Neuronal stem cell (in vitro differentiated cells): Measurements from ENCODE around the gene ARL5C.

Experiments
- DNase-seq: peaks from one replicate; pipeline ENCODE4 v3.0.0-alpha.2; 2013; ENCODE audit warnings: low spot score
- H2AFZ ChIP-seq: one replicate; pipeline ENCODE4 v1.6.1; 2013; ENCODE audit warnings: mild to moderate bottlenecking, low read length, inconsistent platforms
- H2AK5ac ChIP-seq: 2 replicates; pipeline ENCODE4 v1.6.1; 2013; ENCODE audit warnings: low read depth, mild to moderate bottlenecking, inconsistent platforms, low read length, moderate library complexity, mixed read lengths
- H2BK120ac ChIP-seq: 2 replicates; pipeline ENCODE4 v1.6.1; 2013; ENCODE audit warnings: low read depth, mild to moderate bottlenecking, inconsistent platforms, low read length, moderate library complexity, mixed read lengths
- H2BK12ac ChIP-seq: one replicate; pipeline ENCODE4 v1.6.1; 2013; ENCODE audit warnings: low read length, inconsistent platforms
- H2BK15ac ChIP-seq: 2 replicates; pipeline ENCODE4 v1.6.1; 2013; ENCODE audit warnings: mild to moderate bottlenecking, low read length, inconsistent platforms, mixed read lengths
- H2BK5ac ChIP-seq: one replicate; pipeline ENCODE4 v1.6.1; 2013; ENCODE audit warnings: inconsistent platforms, mild to moderate bottlenecking, low read length, moderate library complexity
- H3K14ac ChIP-seq: one replicate; pipeline ENCODE4 v1.6.1; 2013; ENCODE audit warnings: low read length, inconsistent platforms
- H3K18ac ChIP-seq: 2 replicates; pipeline ENCODE4 v1.6.1; 2013; ENCODE audit warnings: low read length, inconsistent platforms
- H3K23ac ChIP-seq: 2 replicates; pipeline ENCODE4 v1.6.1; 2013; ENCODE audit warnings: low read depth, mild to moderate bottlenecking, mixed read lengths, low read length, inconsistent platforms; ENCODE audit not compliant: poor library complexity
- H3K27ac ChIP-seq: replicated peaks from 3 replicates; pipeline ENCODE4 v1.5.1; 2013; ENCODE audit warnings: low read length, inconsistent platforms
- H3K27me3 ChIP-seq, 3 experiments: 2 replicates each; pipeline ENCODE4 v1.6.1; 2013; ENCODE audit warnings: low read length in 3 of 3, mild to moderate bottlenecking in 2 of 3, inconsistent platforms in 1 of 3, low read depth in 1 of 3, mixed read lengths in 1 of 3, moderate library complexity in 1 of 3; ENCODE audit not compliant: control insufficient read depth in 3 of 3, insufficient read depth in 3 of 3
- H3K36me3 ChIP-seq, 2 donors: replicated peaks in 1 of 2; 2 replicates each; pipeline ENCODE4 v1.6.1; 2013; ENCODE audit warnings: low read length in 2 of 2; ENCODE audit not compliant: control insufficient read depth in 2 of 2, insufficient read depth in 2 of 2
- H3K4ac ChIP-seq: 2 replicates; pipeline ENCODE4 v1.6.1; 2013; ENCODE audit warnings: inconsistent platforms, mild to moderate bottlenecking, low read length, moderate library complexity
- H3K4me1 ChIP-seq, 2 donors: 1 replicate in 1 of 2; 2 replicates in 1 of 2; pipeline ENCODE4 v1.6.1; 2013; ENCODE audit warnings: low read length in 2 of 2, low read depth in 1 of 2; ENCODE audit not compliant: control insufficient read depth in 2 of 2, insufficient read depth in 1 of 2
- H3K4me2 ChIP-seq: one replicate; pipeline ENCODE4 v1.6.1; 2013; ENCODE audit warnings: mild to moderate bottlenecking, low read length, inconsistent platforms; ENCODE audit not compliant: insufficient read depth, poor library complexity, severe bottlenecking
- H3K4me3 ChIP-seq, 2 donors: 2 replicates each; pipeline ENCODE4 v1.5.1; 2013; ENCODE audit warnings: low read length in 2 of 2, mild to moderate bottlenecking in 2 of 2, inconsistent platforms in 1 of 2, moderate library complexity in 1 of 2
- H3K79me1 ChIP-seq: one replicate; pipeline ENCODE4 v1.6.1; 2013; ENCODE audit warnings: low read depth, mild to moderate bottlenecking, inconsistent platforms, low read length, moderate library complexity
- H3K9ac ChIP-seq: one replicate; pipeline ENCODE4 v1.6.1; 2013; ENCODE audit warnings: mild to moderate bottlenecking, low read depth, low read length, inconsistent platforms; ENCODE audit not compliant: poor library complexity
- H3K9me3 ChIP-seq, 2 donors: replicated peaks in 1 of 2; 2 replicates each; pipeline versions ENCODE3 to v1.6.1; 2013; ENCODE audit warnings: low read length in 2 of 2, mild to moderate bottlenecking in 2 of 2, inconsistent platforms in 1 of 2, low read depth in 1 of 2, mixed read lengths in 1 of 2, moderate library complexity in 1 of 2; ENCODE audit not compliant: control insufficient read depth in 2 of 2, insufficient read depth in 1 of 2
- H4K8ac ChIP-seq: one replicate; pipeline ENCODE4 v1.6.1; 2013; ENCODE audit warnings: low read depth, mild to moderate bottlenecking, inconsistent platforms, low read length, moderate library complexity
- H4K91ac ChIP-seq: one replicate; pipeline ENCODE4 v1.6.1; 2013; ENCODE audit warnings: low read length, low read depth, mild to moderate bottlenecking, inconsistent platforms; ENCODE audit not compliant: poor library complexity
- WGBS, 2 donors: extraction: QIAGEN DNeasy Blood & Tissue Kit; methylation state at CpG; one replicate each; pipeline ENCODE4 v1.1.7; 2013; ENCODE audit warnings: missing lambda C conversion rate in 2 of 2, mixed read lengths in 1 of 2; ENCODE audit not compliant: insufficient read length in 2 of 2, insufficient replicate concordance in 1 of 2; ENCODE audit errors: extremely low coverage in 2 of 2; 5-methylcytosine and 5-hydroxymethylcytosine counted together

The ARL5C gene

DNA sequence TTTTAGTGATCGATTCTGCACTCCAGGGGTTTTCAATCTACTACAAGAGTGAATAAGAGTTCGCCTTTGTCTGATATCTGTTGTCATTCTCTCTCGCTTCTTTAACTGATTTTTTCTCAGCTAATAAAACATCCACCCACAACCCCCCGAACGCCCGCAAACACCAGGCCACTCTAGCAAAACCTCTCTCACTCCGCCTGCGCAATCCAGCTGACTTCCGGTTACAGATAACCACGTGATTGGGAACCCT, 33.8 kb upstream of the ARL5C start:
- DNase-seq = no peak
- H3K14ac ChIP-seq = no peak overlapping the region
- H3K4me2 ChIP-seq = peak overlapping the region; percentile 51
- no CpG with 5 or more reads among the region's 10 CpGs for whole genome bisulfite sequencing, 2 donors
- no peak overlapping the region for H2BK15ac ChIP-seq
- no peak overlapping the region for H2BK12ac ChIP-seq
- H2AFZ ChIP-seq = peak overlapping the region; percentile 85
- H3K9me3 ChIP-seq = no peaks in the 10 kb centered on the region
- H3K4me3 ChIP-seq = peak overlapping the region; percentile 63 to 86
- H2BK120ac ChIP-seq = no peak overlapping the region
- no peak overlapping the region for H4K8ac ChIP-seq
- H3K4me1 ChIP-seq = peaks cover 15 to 21% of the 10 kb centered on the region in 2 donors
- no peak overlapping the region for H2BK5ac ChIP-seq
- peaks cover 27 to 39% of the 10 kb centered on the region in 2 donors for H3K36me3 ChIP-seq
- H3K27me3 ChIP-seq = no peaks in the 10 kb centered on the region
- no peak overlapping the region for H3K9ac ChIP-seq
- no peak overlapping the region for H2AK5ac ChIP-seq
- no peak overlapping the region for H4K91ac ChIP-seq
- H3K27ac ChIP-seq = peak overlapping the region; percentile 28
- H3K23ac ChIP-seq = no peak overlapping the region
- no peak overlapping the region for H3K18ac ChIP-seq
- no peak overlapping the region for H3K4ac ChIP-seq
- peaks cover 12% of the 10 kb centered on the region for H3K79me1 ChIP-seq

GRCh38 chr17:39198186-39198566, 32.2 kb upstream of the ARL5C start:
- Histone ChIP-seq H3K4ac (no peak overlapping the region), H3K4me3 (peak overlapping the region in 1 of 2 donors; percentile 77), H3K4me2 (peak overlapping the region; percentile 63), H2BK5ac (no peak overlapping the region), H4K8ac (no peak overlapping the region), H3K9me3 (no peaks in the 10 kb centered on the region), H4K91ac (no peak overlapping the region), H3K4me1 (peaks cover 15 to 26% of the 10 kb centered on the region in 2 donors), H3K36me3 (peaks cover 24 to 36% of the 10 kb centered on the region in 2 donors), H2AFZ (peak overlapping the region; percentile 95), H3K27me3 (no peaks in the 10 kb centered on the region), H3K79me1 (peaks cover 16% of the 10 kb centered on the region), H3K23ac (no peak overlapping the region), H3K9ac (no peak overlapping the region), H2BK12ac (no peak overlapping the region), H2BK120ac (peak overlapping the region; percentile 56), H3K14ac (no peak overlapping the region), H2AK5ac (peak overlapping the region; percentile 48), H3K27ac (no peak overlapping the region), H3K18ac (no peak overlapping the region), H2BK15ac (peak overlapping the region; percentile 28)
- DNase-seq = peak; percentile 33
- WGBS, 2 donors = no CpG with 5 or more reads among the region's 4 CpGs

DNA sequence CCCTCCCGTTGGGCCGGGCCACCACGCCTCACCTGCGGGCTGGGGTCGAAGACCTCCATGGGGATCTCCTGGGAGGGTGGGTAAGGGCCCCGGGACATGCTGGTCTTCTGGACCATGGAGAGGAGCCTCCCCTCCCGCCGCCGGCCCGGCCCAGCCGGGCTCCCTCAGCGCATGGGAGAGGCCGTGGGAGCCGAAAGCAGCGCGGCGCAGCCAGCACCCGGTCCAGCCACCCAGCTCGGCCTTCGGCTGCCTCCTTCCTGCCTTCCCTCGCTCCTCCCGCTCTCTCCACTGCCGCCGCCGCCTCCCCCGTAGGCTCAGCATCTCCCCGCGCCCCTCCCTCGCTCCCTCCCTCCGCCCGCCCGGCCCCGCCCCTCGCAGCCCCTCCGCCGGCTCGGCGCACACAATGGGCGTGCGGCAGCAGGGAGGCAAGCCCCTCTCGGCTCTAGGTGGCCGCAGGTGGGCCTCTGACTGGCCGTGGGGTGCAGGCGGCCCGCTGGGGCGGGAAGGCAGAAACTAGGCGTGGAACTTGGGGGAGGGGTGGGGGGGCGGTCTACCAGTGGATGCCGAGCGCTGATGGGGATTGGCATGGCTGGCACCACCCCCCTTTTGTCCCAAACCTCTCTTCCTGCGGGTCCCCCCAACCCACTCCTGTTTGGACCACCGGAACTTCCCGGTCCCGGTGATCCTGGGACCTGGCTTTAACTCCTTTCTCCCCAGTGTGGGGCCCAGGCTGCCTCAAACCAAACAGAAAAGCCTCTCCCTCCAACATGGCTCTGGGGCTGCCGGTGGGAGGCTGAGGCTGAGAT, 31.6 kb upstream of the ARL5C start, which contains the start of gene CACNB1:
CACNB1 (minus strand) TSS at position 290 of the 806 bp plus-strand sequence; CDS start at position 116, 174 bp downstream.
- peak within 1 kb of the TSS; percentile 96 for H3K18ac ChIP-seq
- peak within 1 kb of the TSS; percentile 68 for H2AK5ac ChIP-seq
- peaks cover 18% of the 10 kb centered on the region for H3K79me1 ChIP-seq
- H3K27me3 ChIP-seq = no peaks in the 10 kb centered on the region
- peak within 1 kb of the TSS; percentile 93 for H2BK5ac ChIP-seq
- no peak within 1 kb of the TSS for H4K8ac ChIP-seq
- H3K9me3 ChIP-seq = no peaks in the 10 kb centered on the region
- peak within 1 kb of the TSS; percentile 77 for H3K23ac ChIP-seq
- peak within 1 kb of the TSS; percentile 56 for H2BK120ac ChIP-seq
- no peak within 1 kb of the TSS for H3K4ac ChIP-seq
- H2AFZ ChIP-seq = peak within 1 kb of the TSS; percentile 95
- peak within 1 kb of the TSS; percentile 91 for H3K4me2 ChIP-seq
- H3K36me3 ChIP-seq = peaks cover 25 to 36% of the 10 kb centered on the region in 2 donors
- H2BK15ac ChIP-seq = peak within 1 kb of the TSS; percentile 28
- peaks cover 15 to 28% of the 10 kb centered on the region in 2 donors for H3K4me1 ChIP-seq
- H3K27ac ChIP-seq = peak within 1 kb of the TSS; percentile 44
- DNase-seq = peak; percentile 79
- peak within 1 kb of the TSS; percentile 77 to 85 for H3K4me3 ChIP-seq
- H3K14ac ChIP-seq = peak within 1 kb of the TSS; percentile 82
- peak within 1 kb of the TSS; percentile 82 for H3K9ac ChIP-seq
- no peak within 1 kb of the TSS for H4K91ac ChIP-seq
- WGBS, 2 donors = no CpG with 5 or more reads among the region's 55 CpGs
- H2BK12ac ChIP-seq = no peak within 1 kb of the TSS

- peaks cover 16% of the 10 kb centered on the region for H3K79me1 ChIP-seq
- peaks cover 0 to under 1% of the 10 kb centered on the region in 2 donors for H3K9me3 ChIP-seq
- no peak overlapping the region for H2BK120ac ChIP-seq
- H3K14ac ChIP-seq = peak overlapping the region; percentile 82
- H2AFZ ChIP-seq = peak overlapping the region; percentile 95
- peak overlapping the region; percentile 68 for H2AK5ac ChIP-seq
- no peaks in the 10 kb centered on the region for H3K27me3 ChIP-seq
- no peak for DNase-seq
- no peak overlapping the region for H3K27ac ChIP-seq
- no peak overlapping the region for H3K4ac ChIP-seq
- WGBS, 2 donors = no CpG with 5 or more reads among the region's 30 CpGs
- H3K18ac ChIP-seq = peak overlapping the region; percentile 96
- peak overlapping the region; percentile 77 for H3K23ac ChIP-seq
- peak overlapping the region; percentile 82 for H3K9ac ChIP-seq
- peaks cover 15 to 28% of the 10 kb centered on the region in 2 donors for H3K4me1 ChIP-seq
- H2BK5ac ChIP-seq = peak overlapping the region; percentile 93
- H2BK12ac ChIP-seq = no peak overlapping the region
- H3K36me3 ChIP-seq = peaks cover 25 to 35% of the 10 kb centered on the region in 2 donors
- H2BK15ac ChIP-seq = no peak overlapping the region
- H4K91ac ChIP-seq = no peak overlapping the region
- no peak overlapping the region for H4K8ac ChIP-seq
- peak overlapping the region; percentile 77 to 85 for H3K4me3 ChIP-seq
- peak overlapping the region; percentile 91 for H3K4me2 ChIP-seq
These were observed 30.9 kb upstream of the ARL5C start for GRCh38 chr17:39196808-39197291.
